IMR-90 (cell line): ENCODE data around the gene AGMO. TPM values are rescaled to one million over a fixed set of nuclear protein-coding genes. Genes with fewer than 3 reads are reported as not detected.

Source experiments
- ATAC-seq: fragments of 200-7000 bp; cut with Tn5 transposase; 2 replicates; pipeline ENCODE4 v1.9.1; 2020; ENCODE audit warnings: low read depth, mild to moderate bottlenecking, moderate library complexity
- BruUV-seq: library from RNA; stranded (reverse); fragments of 400-500 nt; replicated peaks from 2 replicates; lab custom pipeline; 2021; lab: Mats Ljungman, UMichigan
- CTCF ChIA-PET: fragments of 300-600 bp; formaldehyde crosslinking; extraction: SDS; loops from one replicate; lab custom pipeline; 2021; ENCODE audit warnings: antibody characterized with exemption; lab: Yijun Ruan, JAX
- POLR2A ChIA-PET: fragments of 300-600 bp; sonication (Branson Sonifier 250); formaldehyde crosslinking; loops from one replicate; lab custom pipeline; 2022; ENCODE audit warnings: antibody characterized with exemption; ENCODE audit not compliant: unreplicated experiment; lab: Charles Lee
- DNase-seq: peaks from one replicate; pipeline ENCODE4 v3.0.0; 2013
- H2AFZ ChIP-seq: replicated peaks from 2 replicates; pipeline ENCODE3; 2013; ENCODE audit warnings: low read length, mild to moderate bottlenecking; ENCODE audit not compliant: poor library complexity
- H2AK5ac ChIP-seq: 2 replicates; pipeline ENCODE4 v1.6.1; 2013; ENCODE audit warnings: low read depth, low read length, inconsistent platforms
- H2AK9ac ChIP-seq: replicated peaks from 2 replicates; pipeline ENCODE3; 2013; ENCODE audit warnings: mild to moderate bottlenecking, low read depth, low read length, moderate library complexity; ENCODE audit not compliant: poor library complexity
- H2BK120ac ChIP-seq: 2 replicates; pipeline ENCODE4 v1.6.1; 2013; ENCODE audit warnings: low read depth, low read length, inconsistent platforms
- H2BK15ac ChIP-seq: 3 replicates; pipeline ENCODE4 v1.6.1; 2013; ENCODE audit warnings: low read depth, low read length, inconsistent platforms
- H2BK20ac ChIP-seq: 2 replicates; pipeline ENCODE4 v1.6.1; 2013; ENCODE audit warnings: low read depth, mild to moderate bottlenecking, inconsistent platforms, low read length, moderate library complexity
- H2BK5ac ChIP-seq: 2 replicates; pipeline ENCODE4 v1.6.1; 2013; ENCODE audit warnings: mild to moderate bottlenecking, low read depth, low read length, inconsistent platforms; ENCODE audit not compliant: poor library complexity, severe bottlenecking
- H3K14ac ChIP-seq: replicated peaks from 2 replicates; pipeline ENCODE4 v1.6.1; 2013; ENCODE audit warnings: low read depth, low read length, inconsistent platforms
- H3K18ac ChIP-seq: 2 replicates; pipeline ENCODE4 v1.6.1; 2013; ENCODE audit warnings: low read depth, low read length, control low read depth
- H3K23ac ChIP-seq: 2 replicates; pipeline ENCODE4 v1.6.1; 2013; ENCODE audit warnings: low read depth, low read length, inconsistent platforms
- H3K27ac ChIP-seq: 2 replicates; pipeline ENCODE4 v1.5.1; 2013; ENCODE audit warnings: mild to moderate bottlenecking, control low read depth, low read length; ENCODE audit not compliant: insufficient read depth
- H3K27me3 ChIP-seq: 2 replicates; pipeline ENCODE4 v1.6.1; 2013; ENCODE audit warnings: low read length; ENCODE audit not compliant: control insufficient read depth, insufficient read depth
- H3K36me3 ChIP-seq: 2 replicates; pipeline ENCODE4 v1.6.1; 2013; ENCODE audit warnings: low read length, mixed read lengths; ENCODE audit not compliant: control insufficient read depth, insufficient read depth
- H3K4ac ChIP-seq: 2 replicates; pipeline ENCODE4 v1.6.1; 2013; ENCODE audit warnings: low read depth, low read length, inconsistent platforms
- H3K4me1 ChIP-seq: 2 replicates; pipeline ENCODE4 v1.6.1; 2013; ENCODE audit warnings: low read length, mixed read lengths; ENCODE audit not compliant: control insufficient read depth, insufficient read depth
- H3K4me2 ChIP-seq: 2 replicates; pipeline ENCODE4 v1.6.1; 2013; ENCODE audit warnings: low read depth, mild to moderate bottlenecking, control low read depth, low read length, moderate library complexity
- H3K4me3 ChIP-seq: 2 replicates; pipeline ENCODE4 v1.5.1; 2013; ENCODE audit warnings: low read depth, mild to moderate bottlenecking, control low read depth, low read length, moderate library complexity; ENCODE audit not compliant: insufficient read depth
- H3K56ac ChIP-seq: 2 replicates; pipeline ENCODE4 v1.6.1; 2013; ENCODE audit warnings: low read length, inconsistent platforms; ENCODE audit not compliant: insufficient read depth; ENCODE audit errors: extremely low read depth
- H3K79me1 ChIP-seq, 2 experiments: 2 replicates each; pipeline ENCODE4 v1.6.1; 2013; ENCODE audit warnings: low read length in 2 of 2, inconsistent platforms in 1 of 2, low read depth in 1 of 2
- H3K9ac ChIP-seq: 2 replicates; pipeline ENCODE4 v1.6.1; 2013; ENCODE audit warnings: low read depth, low read length, control low read depth
- H3K9me1 ChIP-seq: 2 replicates; pipeline ENCODE4 v1.6.1; 2013; ENCODE audit warnings: low read length, inconsistent platforms; ENCODE audit not compliant: insufficient read depth
- H3K9me3 ChIP-seq: 2 replicates; pipeline ENCODE4 v1.6.1; 2013; ENCODE audit warnings: low read length; ENCODE audit not compliant: control insufficient read depth, insufficient read depth
- H4K20me1 ChIP-seq: 2 replicates; pipeline ENCODE4 v1.6.1; 2013; ENCODE audit warnings: low read length, inconsistent platforms; ENCODE audit not compliant: insufficient read depth
- H4K5ac ChIP-seq: 2 replicates; pipeline ENCODE4 v1.6.1; 2013; ENCODE audit warnings: mild to moderate bottlenecking, low read depth, low read length, control low read depth
- H4K8ac ChIP-seq, 2 experiments: 2 replicates each; pipeline ENCODE4 v1.6.1; 2013; ENCODE audit warnings: low read depth in 2 of 2, low read length in 2 of 2, control low read depth in 1 of 2, inconsistent platforms in 1 of 2
- H4K91ac ChIP-seq: 2 replicates; pipeline ENCODE4 v1.6.1; 2013; ENCODE audit warnings: low read depth, low read length, inconsistent platforms; ENCODE audit not compliant: insufficient read depth
- CEBPB ChIP-seq: IDR thresholded peaks from 2 replicates; pipeline ENCODE4 v1.6.1; 2012; ENCODE audit warnings: low read depth, low read length, improper control_type of control experiment
- CHD1 ChIP-seq: IDR thresholded peaks from 2 replicates; pipeline ENCODE4 v1.6.1; 2012; ENCODE audit warnings: low read depth, low read length, improper control_type of control experiment
- CTCF ChIP-seq: conservative IDR thresholded peaks from 2 replicates; pipeline ENCODE4 v1.5.1; 2012; ENCODE audit warnings: mild to moderate bottlenecking, low read depth, low read length, improper control_type of control experiment
- MAFK ChIP-seq: IDR thresholded peaks from 2 replicates; pipeline ENCODE4 v1.6.1; 2012; ENCODE audit warnings: low read depth, low read length, improper control_type of control experiment
- MXI1 ChIP-seq: IDR thresholded peaks from 2 replicates; pipeline ENCODE4 v1.6.1; 2012; ENCODE audit warnings: low read depth, mild to moderate bottlenecking, low read length, moderate library complexity, borderline replicate concordance
- NFE2L2 ChIP-seq: fragments of 150-350 bp; IDR thresholded peaks from 2 replicates; pipeline ENCODE4 v1.6.1; 2016; ENCODE audit warnings: low read depth, mild to moderate bottlenecking, low read length
- POLR2A ChIP-seq: IDR thresholded peaks from 2 replicates; pipeline ENCODE4 v1.6.1; 2012; ENCODE audit warnings: mild to moderate bottlenecking, low read depth, low read length
- RAD21 ChIP-seq: IDR thresholded peaks from 2 replicates; pipeline ENCODE4 v1.6.1; 2012; ENCODE audit warnings: low read length, improper control_type of control experiment
- RCOR1 ChIP-seq: IDR thresholded peaks from 2 replicates; pipeline ENCODE4 v1.6.1; 2012; ENCODE audit warnings: mild to moderate bottlenecking, low read length, improper control_type of control experiment; ENCODE audit not compliant: insufficient replicate concordance
- RFX5 ChIP-seq: IDR thresholded peaks from 2 replicates; pipeline ENCODE4 v1.8.0; 2012; ENCODE audit warnings: low read depth, mild to moderate bottlenecking, low read length, moderate library complexity
- SMC3 ChIP-seq: fragments of 150-350 bp; IDR thresholded peaks from 2 replicates; pipeline ENCODE4 v1.6.1; 2016; ENCODE audit warnings: low read depth, mild to moderate bottlenecking, antibody characterized with exemption, low read length, moderate library complexity
- USF2 ChIP-seq: fragments of 150-350 bp; IDR thresholded peaks from 2 replicates; pipeline ENCODE4 v1.6.1; 2017; ENCODE audit warnings: mild to moderate bottlenecking, antibody characterized with exemption, low read length, low read depth
- WGBS, 2 experiments: methylation state at CpG; one replicate each; pipeline versions ENCODE4 v1.1.5 to v1.1.7; 2013; ENCODE audit warnings: missing lambda C conversion rate in 2 of 2; ENCODE audit not compliant: insufficient read length in 1 of 2; ENCODE audit errors: extremely low coverage in 2 of 2; 5-methylcytosine and 5-hydroxymethylcytosine counted together
- dilution Hi-C: fragments of 300-500 bp; cut with HindIII; formaldehyde crosslinking; loops from one replicate; pipeline ENCODE4 v1.14.3; 2018; ENCODE audit warnings: low sequenced_read_pairs; ENCODE audit not compliant: unreplicated experiment
- in situ Hi-C: fragments of 300-500 bp; cut with MboI; formaldehyde crosslinking; loops from 3 replicates; pipeline ENCODE4 v1.14.3; 2019; ENCODE audit warnings: low sequenced_read_pairs, inconsistent platforms, mixed read lengths
- intact Hi-C: fragments of 100-400 bp; cut with micrococcal nuclease; formaldehyde crosslinking; loops from 2 replicates; pipeline ENCODE4 v1.10.0; 2022
- polyA plus RNA-seq, 3 experiments: library from polyadenylated mRNA; depleted of rRNA; stranded (reverse); fragments of >200 nt; gene quantifications; 2 replicates each; pipeline ENCODE4 v1.2.3, GENCODE V29; 2012; ENCODE audit warnings: low replicate concordance in 1 of 3
- total RNA-seq: library from RNA; depleted of rRNA; stranded (reverse); fragments of >200 nt; gene quantifications from 2 replicates; pipeline ENCODE4 v1.2.3, GENCODE V29; 2012

Gene AGMO
- total and polyA plus RNA-seq, 2 of the 4 experiments (the other 2 are of a cell fraction), result not detected

DNA sequence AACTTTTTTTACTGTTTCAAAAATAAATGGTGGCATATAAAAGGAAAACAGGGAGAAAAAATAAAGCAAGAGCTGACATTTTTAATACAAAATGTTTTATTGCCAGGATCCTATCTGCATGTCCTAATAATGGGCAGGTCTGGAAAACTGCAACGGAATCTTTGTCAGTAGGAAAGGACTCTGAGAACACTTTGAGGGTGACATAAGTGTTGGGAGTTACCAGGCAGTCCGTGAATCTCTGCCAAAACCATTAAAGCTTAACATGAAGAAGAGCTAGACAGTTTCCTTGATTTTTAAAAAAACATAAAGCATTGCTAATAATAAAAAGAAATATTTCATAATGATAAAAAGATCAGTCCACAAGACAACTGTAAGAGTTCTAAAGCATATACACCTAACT, 80.7 kb downstream of the AGMO start:
- POLR2A ChIA-PET, result interaction anchor here (0.5 kb wide), 1 partner anchor 67 kb away, joined by 3 read pairs; no protein-coding TSS in a partner anchor
- no peaks in the 10 kb centered on the region for H3K27me3 ChIP-seq
- no peak overlapping the region for H3K23ac ChIP-seq
- no peak for DNase-seq
- H2BK20ac ChIP-seq, result no peak overlapping the region
- H2BK15ac ChIP-seq, result no peak overlapping the region
- ATAC-seq, result no peak
- H2BK120ac ChIP-seq, result no peak overlapping the region
- no peak overlapping the region for H2BK5ac ChIP-seq
- no peak overlapping the region for H3K4ac ChIP-seq
- intact Hi-C loops (no loop called here), dilution Hi-C loops (no loop called here), in situ Hi-C loops (no loop called here)
- no peak overlapping the region for H4K8ac ChIP-seq
- WGBS, 2 experiments, result no CpG with 5 or more reads among the region's 2 CpGs
- H2AFZ ChIP-seq, result no peak overlapping the region
- H3K9me1 ChIP-seq, result no peaks in the 10 kb centered on the region
- no peaks in the 10 kb centered on the region for H3K79me1 ChIP-seq
- H2AK5ac ChIP-seq, result no peak overlapping the region
- no peak overlapping the region for H3K18ac ChIP-seq
- H4K91ac ChIP-seq, result no peak overlapping the region
- H3K56ac ChIP-seq, result no peak overlapping the region
- CTCF ChIA-PET, result no interaction called here
- no peaks in the 10 kb centered on the region for H3K9me3 ChIP-seq
- no peak overlapping the region for H3K4me3 ChIP-seq
- H3K9ac ChIP-seq, result no peak overlapping the region
- H3K4me2 ChIP-seq, result no peak overlapping the region
- no peaks in the 10 kb centered on the region for H3K4me1 ChIP-seq
- no peak overlapping the region for H4K5ac ChIP-seq
- TF ChIP-seq MAFK (no peak), CEBPB (no peak), SMC3 (no peak), RCOR1 (no peak), NFE2L2 (no peak), MXI1 (no peak), POLR2A (no peak), USF2 (no peak), CTCF (no peak), CHD1 (no peak), RAD21 (no peak), RFX5 (no peak)
- no peaks in the 10 kb centered on the region for H4K20me1 ChIP-seq
- H3K14ac ChIP-seq, result no peak overlapping the region
- no peak overlapping the region for H2AK9ac ChIP-seq
- no TSS peak for BruUV-seq
- H3K27ac ChIP-seq, result no peak overlapping the region
- H3K36me3 ChIP-seq, result no peaks in the 10 kb centered on the region
